HFF-Myc (cell line): ENCODE data around the gene CCDC178.

Source experiments
- DNase-seq: peaks from one replicate; pipeline ENCODE4 v3.0.0-alpha.2; 2011; ENCODE audit warnings: low read depth; ENCODE audit errors: extremely low read depth
- H3K4me3 ChIP-seq: replicated peaks from 2 replicates; pipeline ENCODE4 v1.5.1; 2011; ENCODE audit warnings: low read depth, mild to moderate bottlenecking, control low read depth, low read length
- CTCF ChIP-seq: IDR thresholded peaks from 2 replicates; pipeline ENCODE4 v1.5.1; 2012; ENCODE audit warnings: mild to moderate bottlenecking, low read depth, low read length, control low read depth; ENCODE audit errors: missing control alignments

CCDC178 gene

DNA sequence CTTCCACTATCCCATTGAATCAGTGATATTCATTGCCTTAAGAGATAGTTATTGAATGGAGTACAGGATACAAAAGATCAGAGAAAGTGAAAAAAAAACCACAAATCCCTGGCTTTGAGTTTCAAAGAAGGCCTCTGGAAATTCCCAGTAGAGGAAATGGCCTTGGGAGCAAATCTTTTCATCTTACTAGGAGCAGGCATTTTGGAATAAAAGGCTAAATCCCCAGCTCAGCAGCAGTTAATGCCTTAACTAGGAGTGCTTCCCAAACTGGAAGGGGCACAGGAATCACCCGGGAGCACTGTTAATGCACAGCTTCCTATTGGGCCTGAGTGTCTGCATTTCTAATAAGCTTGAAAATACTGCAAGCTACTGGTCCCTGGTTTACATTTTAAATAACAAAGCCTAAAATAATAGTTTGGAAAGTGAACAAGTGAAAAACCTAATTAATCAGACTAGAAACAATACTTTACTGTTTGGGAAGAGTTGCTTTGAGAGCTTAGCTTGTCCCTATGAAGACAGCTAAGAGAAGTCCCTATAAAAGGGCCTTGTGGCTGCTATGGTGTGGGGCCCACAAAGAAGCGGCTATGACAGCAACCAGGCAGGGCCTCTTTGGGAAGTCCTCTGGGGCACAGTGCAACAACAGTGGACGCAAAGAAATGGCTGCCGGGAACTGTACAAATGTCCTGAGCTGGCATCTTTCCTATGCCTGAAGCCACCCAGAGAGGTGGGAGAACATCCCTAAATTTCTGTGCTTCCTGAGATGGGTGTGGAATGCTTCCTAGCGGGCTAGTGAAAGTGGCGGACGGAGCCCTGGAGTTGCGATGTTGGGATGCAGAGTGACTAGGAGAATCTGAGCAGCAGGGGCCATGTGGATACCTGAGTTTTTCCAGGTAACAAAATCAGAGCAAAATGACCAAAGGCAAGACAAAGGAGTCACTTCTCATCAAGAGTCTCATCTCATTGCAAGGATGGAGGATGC, 550.6 kb downstream of the CCDC178 start:
- no peak overlapping the region for H3K4me3 ChIP-seq
- no peak for DNase-seq
- TF ChIP-seq CTCF: no peak

- H3K4me3 ChIP-seq: no peak overlapping the region
- no peak for TF ChIP-seq CTCF
These were observed 552.2 kb downstream of the CCDC178 start for GRCh38 chr18:32888306-32888705.

More at GRCh38 chr18:32888306-32888705, 552.2 kb downstream of the CCDC178 start:
- DNase-seq: no peak
